ENCODE results near the gene DIPK1C.

DNA sequence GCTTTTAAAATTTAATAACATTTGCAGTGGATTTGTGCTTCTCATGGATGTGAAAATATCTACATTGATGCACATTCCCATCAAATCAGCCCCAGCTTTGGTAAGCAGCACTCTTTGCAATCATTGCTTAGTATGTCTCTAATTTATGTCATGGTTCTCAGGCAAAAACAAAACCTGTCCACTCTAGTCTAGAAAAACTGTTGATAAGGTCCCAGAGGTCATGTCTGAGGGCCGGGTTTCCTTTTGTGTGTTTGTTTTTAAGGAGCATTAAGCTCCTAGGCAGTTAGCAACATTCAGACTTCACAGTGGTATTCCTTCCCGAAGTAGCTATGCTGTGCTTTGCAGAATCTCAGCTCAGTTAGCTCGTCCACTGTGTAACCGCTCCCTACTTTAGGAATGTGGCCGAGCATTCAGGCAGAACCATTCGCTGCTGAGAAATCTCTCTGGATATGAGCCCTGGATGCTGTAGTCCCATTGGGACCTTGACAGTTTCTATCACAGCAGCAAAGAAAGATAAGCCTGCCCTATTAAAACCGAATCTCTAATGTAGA lies 4.0 kb downstream of the DIPK1C start:
- TF ChIP-seq MAFK (IDR thresholded peaks at IDR 0.05; ENCODE audit: low read depth, low read length) (no peak), POLR2A (IDR thresholded peaks at IDR 0.05; ENCODE audit: low read depth, low read length) (no peak), CHD1 (IDR thresholded peaks at IDR 0.05; ENCODE audit: low read depth, low read length) (no peak), MAZ (IDR thresholded peaks at IDR 0.05; ENCODE audit: borderline replicate concordance, low read depth, low read length) (no peak), BHLHE40 (IDR thresholded peaks at IDR 0.05; ENCODE audit: low read depth, low read length) (no peak), MXI1 (IDR thresholded peaks at IDR 0.05; ENCODE audit: borderline replicate concordance, low read depth, low read length) (no peak), RFX5 (IDR thresholded peaks at IDR 0.05; ENCODE audit: low read depth, low read length) (no peak)
- TF ChIP-seq, protein P1, sequence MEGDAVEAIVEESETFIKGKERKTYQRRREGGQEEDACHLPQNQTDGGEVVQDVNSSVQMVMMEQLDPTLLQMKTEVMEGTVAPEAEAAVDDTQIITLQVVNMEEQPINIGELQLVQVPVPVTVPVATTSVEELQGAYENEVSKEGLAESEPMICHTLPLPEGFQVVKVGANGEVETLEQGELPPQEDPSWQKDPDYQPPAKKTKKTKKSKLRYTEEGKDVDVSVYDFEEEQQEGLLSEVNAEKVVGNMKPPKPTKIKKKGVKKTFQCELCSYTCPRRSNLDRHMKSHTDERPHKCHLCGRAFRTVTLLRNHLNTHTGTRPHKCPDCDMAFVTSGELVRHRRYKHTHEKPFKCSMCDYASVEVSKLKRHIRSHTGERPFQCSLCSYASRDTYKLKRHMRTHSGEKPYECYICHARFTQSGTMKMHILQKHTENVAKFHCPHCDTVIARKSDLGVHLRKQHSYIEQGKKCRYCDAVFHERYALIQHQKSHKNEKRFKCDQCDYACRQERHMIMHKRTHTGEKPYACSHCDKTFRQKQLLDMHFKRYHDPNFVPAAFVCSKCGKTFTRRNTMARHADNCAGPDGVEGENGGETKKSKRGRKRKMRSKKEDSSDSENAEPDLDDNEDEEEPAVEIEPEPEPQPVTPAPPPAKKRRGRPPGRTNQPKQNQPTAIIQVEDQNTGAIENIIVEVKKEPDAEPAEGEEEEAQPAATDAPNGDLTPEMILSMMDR (conservative IDR thresholded peaks at IDR 0.05; ENCODE audit: low read depth, low read length): no peak

Data from IMR-90 (cell line).